Measurements from ENCODE around the gene HAP1. TPM values are rescaled to one million over a fixed set of nuclear protein-coding genes. Genes with fewer than 3 reads are reported as not detected.

The HAP1 gene
- total RNA-seq, 1 donor from 2014 or later = 0.11 TPM

DNA sequence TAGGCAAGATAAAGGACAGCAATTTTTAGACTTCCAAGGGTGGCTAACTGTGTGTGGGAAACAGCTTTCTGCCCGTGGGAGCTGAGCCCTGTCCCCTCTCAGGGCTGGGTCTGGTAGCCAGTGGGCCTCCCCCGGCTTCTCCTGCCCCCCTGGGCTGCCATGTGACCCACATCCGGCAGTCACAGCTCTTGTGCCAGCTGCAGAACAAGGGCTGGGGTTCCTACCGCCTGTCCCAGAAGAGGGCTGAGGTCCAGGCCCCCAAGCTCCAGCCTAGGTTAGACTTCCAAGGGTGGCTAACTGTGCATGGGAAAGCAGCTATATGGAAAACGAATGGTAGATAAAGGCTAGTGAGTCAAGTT, 16.2 kb downstream of the HAP1 start:
- TF ChIP-seq, protein P1, sequence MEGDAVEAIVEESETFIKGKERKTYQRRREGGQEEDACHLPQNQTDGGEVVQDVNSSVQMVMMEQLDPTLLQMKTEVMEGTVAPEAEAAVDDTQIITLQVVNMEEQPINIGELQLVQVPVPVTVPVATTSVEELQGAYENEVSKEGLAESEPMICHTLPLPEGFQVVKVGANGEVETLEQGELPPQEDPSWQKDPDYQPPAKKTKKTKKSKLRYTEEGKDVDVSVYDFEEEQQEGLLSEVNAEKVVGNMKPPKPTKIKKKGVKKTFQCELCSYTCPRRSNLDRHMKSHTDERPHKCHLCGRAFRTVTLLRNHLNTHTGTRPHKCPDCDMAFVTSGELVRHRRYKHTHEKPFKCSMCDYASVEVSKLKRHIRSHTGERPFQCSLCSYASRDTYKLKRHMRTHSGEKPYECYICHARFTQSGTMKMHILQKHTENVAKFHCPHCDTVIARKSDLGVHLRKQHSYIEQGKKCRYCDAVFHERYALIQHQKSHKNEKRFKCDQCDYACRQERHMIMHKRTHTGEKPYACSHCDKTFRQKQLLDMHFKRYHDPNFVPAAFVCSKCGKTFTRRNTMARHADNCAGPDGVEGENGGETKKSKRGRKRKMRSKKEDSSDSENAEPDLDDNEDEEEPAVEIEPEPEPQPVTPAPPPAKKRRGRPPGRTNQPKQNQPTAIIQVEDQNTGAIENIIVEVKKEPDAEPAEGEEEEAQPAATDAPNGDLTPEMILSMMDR (IDR thresholded peaks at IDR 0.05) = no peak
- no peaks in the 10 kb centered on the region for H3K9me3 Mint-ChIP-seq (ENCODE audit: unreplicated experiment)
- no peak overlapping the region for H3K27ac Mint-ChIP-seq (ENCODE audit: unreplicated experiment)
- no peaks in the 10 kb centered on the region for H3K4me1 Mint-ChIP-seq (ENCODE audit: unreplicated experiment)
- peaks cover 29% of the 10 kb centered on the region for H3K27me3 Mint-ChIP-seq (ENCODE audit: unreplicated experiment)
- no peak overlapping the region for H3K4me3 Mint-ChIP-seq (ENCODE audit: unreplicated experiment)
- DNase-seq (ENCODE audit: extremely low spot score, unreplicated experiment) = no peak
- no peaks in the 10 kb centered on the region for H3K36me3 Mint-ChIP-seq (ENCODE audit: unreplicated experiment)

DNA sequence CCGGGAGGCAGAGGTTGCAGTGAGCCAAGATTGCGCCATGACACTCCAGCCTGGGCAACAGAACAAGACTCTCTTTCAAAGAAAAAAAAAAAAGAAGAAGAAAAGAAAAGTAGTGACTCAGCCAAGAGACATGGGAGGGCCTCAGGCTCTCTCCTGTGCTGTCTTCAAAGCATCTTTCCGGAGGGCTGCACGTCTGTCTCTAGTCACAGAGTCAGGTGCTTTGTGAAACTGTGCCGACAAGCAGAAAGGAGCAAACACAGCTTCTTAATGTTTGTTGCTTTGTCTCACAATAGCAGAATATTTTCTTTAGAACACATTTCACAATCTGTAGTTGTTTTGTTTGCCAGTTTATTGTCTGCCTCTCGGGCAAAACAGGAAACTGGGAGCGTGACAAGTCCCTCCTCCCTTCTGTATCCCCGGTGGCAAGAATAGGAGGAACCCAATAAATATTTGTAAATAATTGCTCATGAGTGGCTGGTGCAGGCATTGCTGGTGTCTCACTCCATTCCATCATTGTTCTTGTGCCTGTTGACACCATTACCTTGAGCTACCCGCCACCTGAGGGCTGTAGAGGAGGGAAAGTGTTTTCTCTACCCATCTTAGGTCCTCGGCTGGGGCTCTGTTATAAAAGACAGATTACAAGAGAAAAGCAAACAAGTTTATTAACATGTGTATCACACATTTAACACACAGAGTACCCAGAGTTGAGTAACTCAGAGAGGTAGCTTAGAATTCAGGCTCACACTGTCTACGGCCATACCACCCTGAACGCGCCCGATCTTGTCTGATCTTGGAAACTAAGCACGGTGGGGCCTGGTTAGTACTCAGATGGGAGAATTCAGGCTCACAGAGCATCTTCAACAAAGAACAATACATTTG, 16.8 kb downstream of the HAP1 start:
- no peaks in the 10 kb centered on the region for H3K4me1 Mint-ChIP-seq (ENCODE audit: unreplicated experiment)
- TF ChIP-seq, protein P1 (IDR thresholded peaks at IDR 0.05) = no peak
- H3K27me3 Mint-ChIP-seq (ENCODE audit: unreplicated experiment) = peaks cover 29% of the 10 kb centered on the region
- no peak for DNase-seq (ENCODE audit: extremely low spot score, unreplicated experiment)
- H3K27ac Mint-ChIP-seq (ENCODE audit: unreplicated experiment) = no peak overlapping the region
- no peaks in the 10 kb centered on the region for H3K36me3 Mint-ChIP-seq (ENCODE audit: unreplicated experiment)
- H3K4me3 Mint-ChIP-seq (ENCODE audit: unreplicated experiment) = no peak overlapping the region
- H3K9me3 Mint-ChIP-seq (ENCODE audit: unreplicated experiment) = no peaks in the 10 kb centered on the region

DNA sequence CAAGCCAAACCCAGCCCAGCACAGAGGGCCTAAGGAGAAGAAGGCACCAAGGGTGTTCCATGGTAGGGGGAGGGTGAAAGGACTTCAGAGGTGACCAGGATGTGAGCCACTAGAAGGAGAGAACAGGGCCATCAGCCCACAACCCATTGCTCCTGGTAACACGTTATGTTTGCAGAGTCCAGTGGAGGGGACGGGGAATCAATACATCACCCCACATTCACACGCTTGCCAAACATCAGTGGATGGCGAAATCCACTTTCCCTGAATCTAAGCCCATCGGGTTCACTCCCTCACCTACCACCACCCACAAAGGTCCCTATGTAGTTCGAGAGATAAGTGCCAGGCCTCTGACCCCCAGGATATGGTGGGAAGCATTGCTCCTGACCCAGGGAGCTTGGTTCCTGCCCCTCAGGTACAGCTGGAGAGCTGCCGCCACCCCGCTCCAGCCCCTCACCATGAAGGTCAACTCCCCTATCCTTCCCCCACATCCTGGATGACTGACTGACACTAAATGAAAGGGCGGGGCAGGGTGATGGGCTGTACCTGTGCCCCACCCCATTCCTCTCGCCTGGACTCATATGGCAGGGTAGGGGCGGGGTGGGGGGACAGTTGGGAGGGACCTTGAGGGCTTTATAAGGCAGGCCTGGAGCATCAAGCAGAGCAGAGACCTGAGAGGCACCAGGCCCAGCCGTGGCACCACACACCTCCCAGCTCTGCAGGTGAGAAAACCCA, 22.6 kb downstream of the HAP1 start, which contains the start of gene GAST:
GAST (plus strand) TSS at position 663 of the 732 bp plus-strand sequence. CDS start 3,106 bp downstream, outside the sequence.
- Mint-ChIP-seq H3K27ac (ENCODE audit: unreplicated experiment) (no peak within 1 kb of the TSS), H3K9me3 (ENCODE audit: unreplicated experiment) (peaks cover 6% of the 10 kb centered on the region), H3K27me3 (ENCODE audit: unreplicated experiment) (peaks cover 4% of the 10 kb centered on the region), H3K36me3 (ENCODE audit: unreplicated experiment) (no peaks in the 10 kb centered on the region), H3K4me1 (ENCODE audit: unreplicated experiment) (no peaks in the 10 kb centered on the region), H3K4me3 (ENCODE audit: unreplicated experiment) (no peak within 1 kb of the TSS)
- DNase-seq (ENCODE audit: extremely low spot score, unreplicated experiment) = no peak
- TF ChIP-seq, protein P1 (IDR thresholded peaks at IDR 0.05) = no peak

DNA sequence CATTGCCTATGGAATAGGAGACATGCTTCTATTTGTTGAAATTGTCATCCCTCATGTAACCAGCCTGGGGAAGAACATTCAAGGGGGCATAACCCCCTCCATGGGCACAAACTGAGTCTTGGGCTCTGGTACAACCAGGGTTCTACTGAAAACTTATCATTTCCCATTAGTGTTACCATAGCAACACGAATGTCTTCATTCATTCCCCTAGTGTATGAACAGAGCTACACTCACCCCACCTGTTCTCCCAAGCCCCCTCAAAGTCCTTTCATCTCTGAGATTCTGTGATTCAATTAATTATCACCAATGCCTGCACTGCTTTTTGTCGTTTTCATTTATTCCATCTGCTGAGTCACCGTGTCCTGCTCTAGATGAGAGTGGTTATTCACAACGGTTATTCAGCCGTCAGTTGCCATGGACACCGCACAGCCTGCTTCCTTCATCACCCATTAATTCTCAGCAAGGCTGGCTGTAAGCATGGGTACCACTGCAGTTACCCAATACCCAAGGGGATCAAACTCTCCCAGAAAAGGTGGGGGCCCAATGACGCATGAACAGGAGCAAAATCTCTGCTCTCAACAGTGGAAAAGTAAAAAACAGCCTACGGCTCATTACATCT, 23.9 kb downstream of the HAP1 start:
- DNase-seq (ENCODE audit: extremely low spot score, unreplicated experiment) = no peak
- no peaks in the 10 kb centered on the region for H3K27me3 Mint-ChIP-seq (ENCODE audit: unreplicated experiment)

More for the DNA sequence above, 23.9 kb downstream of the HAP1 start:
- Mint-ChIP-seq H3K4me1 (ENCODE audit: unreplicated experiment) (peaks cover 1% of the 10 kb centered on the region), H3K27ac (ENCODE audit: unreplicated experiment) (no peak overlapping the region), H3K36me3 (ENCODE audit: unreplicated experiment) (no peaks in the 10 kb centered on the region), H3K4me3 (ENCODE audit: unreplicated experiment) (no peak overlapping the region), H3K9me3 (ENCODE audit: unreplicated experiment) (peaks cover 6% of the 10 kb centered on the region)
- TF ChIP-seq, protein P1 (IDR thresholded peaks at IDR 0.05) = no peak

All from osteocyte (in vitro differentiated cells).